ENCODE measurements around the gene EPHA8. TPM values are rescaled to one million over a fixed set of nuclear protein-coding genes. Genes with fewer than 3 reads are reported as not detected.

The EPHA8 gene
- total RNA-seq, 1 donor from 2014 or later = not detected

- no peak overlapping the region for H3K27ac ChIP-seq
- intact Hi-C loops (cut with DNase I) = no loop called here
- TF ChIP-seq POLR2A (IDR thresholded peaks at IDR 0.05) = no peak
- no peak for TF ChIP-seq POLR2AphosphoS5 (IDR thresholded peaks at IDR 0.05; ENCODE audit: insufficient read depth in 1 of 2, low read depth in 1 of 2)
- TF ChIP-seq CTCF (IDR thresholded peaks at IDR 0.05) = no peak
- DNase-seq (ENCODE audit: extremely low spot score in 2 of 2) = no peak
- no peak overlapping the region for H3K4me3 ChIP-seq
- no peaks in the 10 kb centered on the region for H3K27me3 ChIP-seq
- no peaks in the 10 kb centered on the region for H3K9me3 ChIP-seq
- H3K4me1 ChIP-seq = no peaks in the 10 kb centered on the region
- H3K36me3 ChIP-seq = peaks cover 0 to 93% of the 10 kb centered on the region in 2 donors
These were observed 41.6 kb upstream of the EPHA8 start for GRCh38 chr1:22521692-22522091.

GRCh38 chr1:22522221-22522743 is 41.0 kb upstream of the EPHA8 start:
- H3K27me3 ChIP-seq = no peaks in the 10 kb centered on the region
- H3K4me1 ChIP-seq = no peaks in the 10 kb centered on the region
- no peak overlapping the region for H3K4me3 ChIP-seq
- DNase-seq (ENCODE audit: extremely low spot score in 2 of 2) = no peak
- intact Hi-C loops (cut with DNase I) = no loop called here
- H3K27ac ChIP-seq = no peak overlapping the region
- H3K9me3 ChIP-seq = no peaks in the 10 kb centered on the region
- H3K36me3 ChIP-seq = peaks cover 0 to 91% of the 10 kb centered on the region in 2 donors
- TF ChIP-seq POLR2AphosphoS5 (IDR thresholded peaks at IDR 0.05; ENCODE audit: insufficient read depth in 1 of 2, low read depth in 1 of 2) = no peak
- no peak for TF ChIP-seq CTCF (IDR thresholded peaks at IDR 0.05)
- TF ChIP-seq POLR2A (IDR thresholded peaks at IDR 0.05) = no peak

GRCh38 chr1:22524481-22524880 is 38.8 kb upstream of the EPHA8 start:
- Histone ChIP-seq H3K36me3 (peaks cover 0 to 79% of the 10 kb centered on the region in 2 donors), H3K27me3 (no peaks in the 10 kb centered on the region), H3K27ac (no peak overlapping the region), H3K4me3 (no peak overlapping the region), H3K4me1 (no peaks in the 10 kb centered on the region), H3K9me3 (no peaks in the 10 kb centered on the region)
- intact Hi-C loops (cut with DNase I) = no loop called here
- DNase-seq (ENCODE audit: extremely low spot score in 2 of 2) = no peak
- no peak for TF ChIP-seq CTCF (IDR thresholded peaks at IDR 0.05)
- TF ChIP-seq POLR2AphosphoS5 (IDR thresholded peaks at IDR 0.05; ENCODE audit: insufficient read depth in 1 of 2, low read depth in 1 of 2) = no peak
- no peak for TF ChIP-seq POLR2A (IDR thresholded peaks at IDR 0.05)

- TF ChIP-seq CTCF (IDR thresholded peaks at IDR 0.05) (no peak), POLR2A (IDR thresholded peaks at IDR 0.05) (no peak), POLR2AphosphoS5 (IDR thresholded peaks at IDR 0.05; ENCODE audit: insufficient read depth in 1 of 2, low read depth in 1 of 2) (no peak)
- H3K36me3 ChIP-seq = peaks cover 0 to 71% of the 10 kb centered on the region in 2 donors
These were observed 38.1 kb upstream of the EPHA8 start for GRCh38 chr1:22525211-22525610.

GRCh38 chr1:22525646-22526045 is 37.6 kb upstream of the EPHA8 start:
- DNase-seq (ENCODE audit: extremely low spot score in 2 of 2) = no peak
- H3K4me3 ChIP-seq = no peak overlapping the region
- TF ChIP-seq POLR2AphosphoS5 (IDR thresholded peaks at IDR 0.05; ENCODE audit: insufficient read depth in 1 of 2, low read depth in 1 of 2) (no peak), POLR2A (IDR thresholded peaks at IDR 0.05) (no peak), CTCF (IDR thresholded peaks at IDR 0.05) (no peak)
- peaks cover 0 to 67% of the 10 kb centered on the region in 2 donors for H3K36me3 ChIP-seq
- H3K9me3 ChIP-seq = no peaks in the 10 kb centered on the region
- no peak overlapping the region for H3K27ac ChIP-seq
- intact Hi-C loops (cut with DNase I) = no loop called here
- no peaks in the 10 kb centered on the region for H3K27me3 ChIP-seq
- peaks cover 10% of the 10 kb centered on the region for H3K4me1 ChIP-seq

More at GRCh38 chr1:22525211-22525610, 38.1 kb upstream of the EPHA8 start:
- intact Hi-C loops (cut with DNase I) = no loop called here
- H3K27me3 ChIP-seq = no peaks in the 10 kb centered on the region
- no peak overlapping the region for H3K4me3 ChIP-seq
- H3K4me1 ChIP-seq = peaks cover 6% of the 10 kb centered on the region
- no peaks in the 10 kb centered on the region for H3K9me3 ChIP-seq
- DNase-seq (ENCODE audit: extremely low spot score in 2 of 2) = no peak
- H3K27ac ChIP-seq = no peak overlapping the region

Data from vagina (tissue), 2 donors.